Esophagus squamous epithelium (tissue), 4 donors: ENCODE measurements around the gene TMEM184A.

Source experiments
- POLR2A ChIP-seq, 4 donors: fragments of 450-650 bp; IDR thresholded peaks; one replicate each; pipeline ENCODE4 v1.6.1; 2017; ENCODE audit warnings: antibody characterized with exemption in 4 of 4, mild to moderate bottlenecking in 4 of 4, moderate library complexity in 3 of 4
- TF ChIP-seq, protein P1 (sequence below), 6 experiments: fragments of 450-650 bp in 4 of 6; fragments of 200-600 bp in 2 of 6; sonication (generic) in 2 of 6; IDR thresholded peaks; one replicate each; pipeline ENCODE4 v1.5.1; 2016 to 2019; ENCODE audit warnings: antibody characterized with exemption in 6 of 6, mild to moderate bottlenecking in 4 of 6, moderate library complexity in 4 of 6

DNA sequence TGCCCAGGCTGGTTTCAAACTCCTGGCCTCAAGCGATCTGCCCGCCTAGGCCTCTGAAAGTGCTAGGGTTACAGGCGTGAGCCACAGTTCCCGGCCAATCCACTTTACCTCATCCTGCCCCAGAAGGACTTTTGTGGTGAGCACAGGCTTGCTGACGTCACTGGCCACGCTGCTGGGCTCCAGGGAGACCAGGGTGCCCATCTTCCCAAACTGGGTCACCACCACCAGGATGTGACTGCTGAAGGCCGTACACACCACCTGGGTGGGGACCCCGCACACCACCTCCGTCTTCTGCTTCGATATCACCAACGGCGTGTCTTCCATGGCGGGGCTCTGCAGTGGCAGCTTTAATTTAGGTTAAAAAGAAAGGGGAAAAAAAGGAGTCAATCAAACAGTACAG is 13.0 kb upstream of the TMEM184A start:
- TF ChIP-seq, protein P1, sequence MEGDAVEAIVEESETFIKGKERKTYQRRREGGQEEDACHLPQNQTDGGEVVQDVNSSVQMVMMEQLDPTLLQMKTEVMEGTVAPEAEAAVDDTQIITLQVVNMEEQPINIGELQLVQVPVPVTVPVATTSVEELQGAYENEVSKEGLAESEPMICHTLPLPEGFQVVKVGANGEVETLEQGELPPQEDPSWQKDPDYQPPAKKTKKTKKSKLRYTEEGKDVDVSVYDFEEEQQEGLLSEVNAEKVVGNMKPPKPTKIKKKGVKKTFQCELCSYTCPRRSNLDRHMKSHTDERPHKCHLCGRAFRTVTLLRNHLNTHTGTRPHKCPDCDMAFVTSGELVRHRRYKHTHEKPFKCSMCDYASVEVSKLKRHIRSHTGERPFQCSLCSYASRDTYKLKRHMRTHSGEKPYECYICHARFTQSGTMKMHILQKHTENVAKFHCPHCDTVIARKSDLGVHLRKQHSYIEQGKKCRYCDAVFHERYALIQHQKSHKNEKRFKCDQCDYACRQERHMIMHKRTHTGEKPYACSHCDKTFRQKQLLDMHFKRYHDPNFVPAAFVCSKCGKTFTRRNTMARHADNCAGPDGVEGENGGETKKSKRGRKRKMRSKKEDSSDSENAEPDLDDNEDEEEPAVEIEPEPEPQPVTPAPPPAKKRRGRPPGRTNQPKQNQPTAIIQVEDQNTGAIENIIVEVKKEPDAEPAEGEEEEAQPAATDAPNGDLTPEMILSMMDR (IDR thresholded peaks at IDR 0.05): no peak
- TF ChIP-seq POLR2A (IDR thresholded peaks at IDR 0.05): no peak
